Psoas muscle (tissue), 8 donors: ENCODE data around the gene CADM1. TPM values are rescaled to one million over a fixed set of nuclear protein-coding genes. Genes with fewer than 3 reads are reported as not detected.

Source experiments
- ATAC-seq, 4 donors: fragments of 200-7000 bp; cut with Tn5 transposase; one replicate each; pipeline ENCODE4 v1.9.1; 2020; ENCODE audit warnings: moderate library complexity in 3 of 4, mild to moderate bottlenecking in 2 of 4
- DNase-seq, 2 donors: peaks; one replicate each; pipeline ENCODE4 v3.0.0-alpha.2; 2020
- H3K27ac ChIP-seq: fragments of 200-600 bp; one replicate; pipeline ENCODE4 v1.8.0; 2022
- H3K27me3 ChIP-seq, 3 donors: fragments of 200-600 bp in 1 of 3; one replicate each; pipeline versions ENCODE4 v1.6.1 to v1.8.0; 2013 to 2022; ENCODE audit warnings: low read length in 2 of 3, mild to moderate bottlenecking in 2 of 3, moderate library complexity in 1 of 3; ENCODE audit not compliant: insufficient read depth in 3 of 3
- H3K36me3 ChIP-seq, 2 donors: fragments of 200-600 bp in 1 of 2; one replicate each; pipeline versions ENCODE4 v1.6.1 to v1.8.0; 2013 to 2022; ENCODE audit warnings: low read depth in 1 of 2, mild to moderate bottlenecking in 1 of 2, moderate library complexity in 1 of 2; ENCODE audit not compliant: insufficient read depth in 1 of 2
- H3K4me1 ChIP-seq: fragments of 200-600 bp; one replicate; pipeline ENCODE4 v1.8.0; 2022
- H3K4me3 ChIP-seq: fragments of 200-600 bp; one replicate; pipeline ENCODE4 v1.8.0; 2022; ENCODE audit warnings: mild to moderate bottlenecking
- H3K9me3 ChIP-seq: fragments of 200-600 bp; one replicate; pipeline ENCODE4 v1.8.0; 2022
- WGBS, 3 donors: extraction: QIAGEN DNeasy Blood & Tissue Kit; methylation state at CpG; one replicate each; pipeline versions ENCODE4 v1.1.6 to v1.1.7; 2013; 5-methylcytosine and 5-hydroxymethylcytosine counted together
- intact Hi-C, 2 donors: fragments of 100-400 bp; cut with DNase I; formaldehyde crosslinking; loops; one replicate each; pipeline versions ENCODE4 v1.11.0 to v1.14.2; 2022
- polyA plus RNA-seq, 3 donors: library from polyadenylated mRNA; stranded (reverse); fragments of 200-250 nt; gene quantifications; one replicate each; pipeline ENCODE4 v1.2.3, GENCODE V29; 2013
- total RNA-seq, 4 donors: library from RNA; stranded (reverse); fragmentation: NEBNext Ultra II Directional in 2 of 4; extraction: Animal tissue kit (Norgen Biotek cat#: 25700) in 2 of 4; gene quantifications; one replicate each; pipeline versions ENCODE4 v1.2.1 to v1.2.4, GENCODE V29; 2021 to 2023
- TF ChIP-seq, protein P1 (sequence below): fragments of 200-600 bp; IDR thresholded peaks from one replicate; pipeline ENCODE4 v1.8.0; 2022; ENCODE audit warnings: antibody characterized with exemption
- donor health status: healthy with polysubstance abuse.
- donor health status: DM: no; HTN: no; CAD: no; lungs with moderate emphysema.
- donor health status: Bipolar disorder and iron deficiency.
- donor health status: healthy.
- donor health status: DM: yes; HTN: yes; CAD: no.
- donor health status: DM: no; HTN: no; CAD: no.
- donor health status: DM: no; HTN: no; CAD: no.
- donor health status: DM: yes; HTN: yes; CAD: no.

The CADM1 gene
- total and polyA plus RNA-seq, 7 donors = 3.1 to 12.4 (median 9.5) TPM

DNA sequence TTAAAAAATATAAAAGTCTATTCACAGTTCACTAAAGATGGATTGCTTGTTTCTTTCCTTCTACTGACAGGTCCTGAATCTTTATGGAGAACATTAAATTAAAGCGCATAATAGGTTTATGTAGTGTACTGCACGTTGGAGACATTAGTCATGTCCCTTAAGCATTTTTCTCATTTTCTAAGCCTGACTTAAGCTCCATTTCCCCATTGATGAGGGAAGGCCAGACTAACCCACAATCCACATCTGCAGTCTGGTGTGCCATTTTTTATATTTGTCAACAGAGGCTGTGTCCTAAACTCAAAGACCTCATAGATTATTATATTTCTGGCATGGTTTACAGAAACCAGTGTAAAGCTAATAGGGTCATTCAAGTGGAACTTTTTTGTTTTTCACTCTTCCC lies 39.9 kb downstream of the CADM1 start:
- no peaks in the 10 kb centered on the region for H3K9me3 ChIP-seq
- H3K36me3 ChIP-seq = no peaks in the 10 kb centered on the region
- 77 to 81% (median 77%) methylated on average over 2 of the region's 2 CpGs for WGBS, 3 donors
- H3K27ac ChIP-seq = no peak overlapping the region
- H3K27me3 ChIP-seq = no peaks in the 10 kb centered on the region
- no peak for DNase-seq
- no peaks in the 10 kb centered on the region for H3K4me1 ChIP-seq
- H3K4me3 ChIP-seq = no peak overlapping the region
- TF ChIP-seq, protein P1, sequence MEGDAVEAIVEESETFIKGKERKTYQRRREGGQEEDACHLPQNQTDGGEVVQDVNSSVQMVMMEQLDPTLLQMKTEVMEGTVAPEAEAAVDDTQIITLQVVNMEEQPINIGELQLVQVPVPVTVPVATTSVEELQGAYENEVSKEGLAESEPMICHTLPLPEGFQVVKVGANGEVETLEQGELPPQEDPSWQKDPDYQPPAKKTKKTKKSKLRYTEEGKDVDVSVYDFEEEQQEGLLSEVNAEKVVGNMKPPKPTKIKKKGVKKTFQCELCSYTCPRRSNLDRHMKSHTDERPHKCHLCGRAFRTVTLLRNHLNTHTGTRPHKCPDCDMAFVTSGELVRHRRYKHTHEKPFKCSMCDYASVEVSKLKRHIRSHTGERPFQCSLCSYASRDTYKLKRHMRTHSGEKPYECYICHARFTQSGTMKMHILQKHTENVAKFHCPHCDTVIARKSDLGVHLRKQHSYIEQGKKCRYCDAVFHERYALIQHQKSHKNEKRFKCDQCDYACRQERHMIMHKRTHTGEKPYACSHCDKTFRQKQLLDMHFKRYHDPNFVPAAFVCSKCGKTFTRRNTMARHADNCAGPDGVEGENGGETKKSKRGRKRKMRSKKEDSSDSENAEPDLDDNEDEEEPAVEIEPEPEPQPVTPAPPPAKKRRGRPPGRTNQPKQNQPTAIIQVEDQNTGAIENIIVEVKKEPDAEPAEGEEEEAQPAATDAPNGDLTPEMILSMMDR = no peak
- ATAC-seq = no peak
- intact Hi-C loops = no loop called here

DNA sequence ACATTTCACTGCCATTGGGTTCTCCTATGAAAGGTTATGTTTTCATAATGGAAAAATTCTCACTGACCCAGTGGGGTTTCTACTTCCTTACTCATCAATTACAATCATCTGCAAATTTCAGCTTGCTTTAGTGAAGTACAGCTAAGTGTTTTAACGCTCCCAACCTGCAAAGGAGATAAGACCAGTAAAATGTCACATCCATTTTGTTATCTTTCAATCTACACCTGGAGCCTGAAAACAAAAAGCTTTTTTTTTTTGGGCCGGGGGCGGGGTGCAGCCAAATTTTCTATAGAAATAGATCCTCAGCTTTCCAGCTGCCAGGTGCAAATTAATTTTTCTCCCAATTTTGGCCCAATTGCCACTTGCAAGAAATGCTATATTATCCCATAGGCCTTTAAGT lies 40.6 kb downstream of the CADM1 start:
- intact Hi-C loops = no loop called here
- DNase-seq = no peak
- Histone ChIP-seq H3K27me3 (no peaks in the 10 kb centered on the region), H3K4me3 (no peak overlapping the region), H3K4me1 (no peaks in the 10 kb centered on the region), H3K27ac (no peak overlapping the region), H3K36me3 (no peaks in the 10 kb centered on the region), H3K9me3 (no peaks in the 10 kb centered on the region)
- no peak for ATAC-seq
- 88 to 91% (median 89%) methylated on average over 3 of the region's 3 CpGs for WGBS, 3 donors
- TF ChIP-seq, protein P1 = no peak

DNA sequence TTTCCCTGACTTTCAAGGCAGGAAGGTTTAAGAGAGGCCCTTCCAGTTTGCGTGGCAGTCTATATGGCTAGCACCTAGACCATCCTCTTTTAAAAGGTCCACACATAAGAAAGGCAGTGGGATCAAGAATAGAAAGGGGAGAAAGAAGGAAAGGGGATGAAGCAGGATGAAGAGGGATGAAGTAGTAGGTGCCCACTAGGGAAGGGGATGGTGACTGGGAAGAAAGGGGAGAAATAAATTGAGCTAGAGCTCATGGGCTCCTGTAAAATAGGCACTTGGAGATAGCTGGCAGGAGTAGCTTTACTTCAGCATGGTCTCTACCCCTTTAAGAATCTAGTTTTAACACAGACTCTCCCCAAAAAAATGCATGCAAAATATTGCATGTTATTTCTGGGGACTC lies 41.5 kb downstream of the CADM1 start:
- H3K27me3 ChIP-seq = no peaks in the 10 kb centered on the region
- H3K9me3 ChIP-seq = no peaks in the 10 kb centered on the region
- DNase-seq (no peak), ATAC-seq (no peak)
- H3K27ac ChIP-seq = no peak overlapping the region
- TF ChIP-seq, protein P1 = no peak
- no peaks in the 10 kb centered on the region for H3K4me1 ChIP-seq
- WGBS, 3 donors = 94 to 100% (median 94%) methylated on average over 1 of the region's 1 CpG
- H3K4me3 ChIP-seq = no peak overlapping the region
- intact Hi-C loops = no loop called here
- H3K36me3 ChIP-seq = no peaks in the 10 kb centered on the region

DNA sequence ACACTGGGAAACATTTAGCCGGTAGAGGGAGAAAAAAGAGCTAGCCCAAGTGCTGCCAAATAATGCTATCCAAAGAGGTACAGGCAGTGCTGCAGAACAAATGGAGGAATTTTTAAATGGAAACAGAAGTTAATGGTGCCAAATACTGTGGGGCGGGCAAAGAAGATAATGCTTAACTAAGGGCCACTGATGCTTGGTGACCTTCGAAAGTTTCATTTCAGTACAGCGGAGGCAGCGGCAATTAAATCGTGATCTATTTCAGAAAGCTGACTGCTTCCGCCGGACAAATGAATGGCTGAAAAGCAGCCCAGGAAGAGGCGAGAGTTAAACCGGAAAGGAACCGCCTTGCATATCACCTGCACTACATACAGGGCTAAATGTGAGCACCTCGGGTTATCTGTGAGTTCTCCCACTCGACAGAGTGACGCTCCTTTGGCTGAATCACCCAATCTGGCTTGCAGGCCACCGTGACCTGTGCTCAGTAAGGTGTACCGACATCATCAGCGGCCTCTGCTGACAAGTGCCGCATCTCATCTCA lies 42.1 kb downstream of the CADM1 start:
- 74 to 85% (median 84%) methylated on average over 18 of the region's 18 CpGs for WGBS, 3 donors
- Histone ChIP-seq H3K9me3 (no peaks in the 10 kb centered on the region), H3K36me3 (no peaks in the 10 kb centered on the region), H3K4me3 (no peak overlapping the region), H3K4me1 (no peaks in the 10 kb centered on the region), H3K27me3 (peaks cover 0 to 2% (median 0%) of the 10 kb centered on the region in 3 donors), H3K27ac (no peak overlapping the region)
- DNase-seq (no peak), ATAC-seq (peak in 1 of 4 donors; percentile 37)
- intact Hi-C loops = no loop called here
- TF ChIP-seq, protein P1 = no peak

DNA sequence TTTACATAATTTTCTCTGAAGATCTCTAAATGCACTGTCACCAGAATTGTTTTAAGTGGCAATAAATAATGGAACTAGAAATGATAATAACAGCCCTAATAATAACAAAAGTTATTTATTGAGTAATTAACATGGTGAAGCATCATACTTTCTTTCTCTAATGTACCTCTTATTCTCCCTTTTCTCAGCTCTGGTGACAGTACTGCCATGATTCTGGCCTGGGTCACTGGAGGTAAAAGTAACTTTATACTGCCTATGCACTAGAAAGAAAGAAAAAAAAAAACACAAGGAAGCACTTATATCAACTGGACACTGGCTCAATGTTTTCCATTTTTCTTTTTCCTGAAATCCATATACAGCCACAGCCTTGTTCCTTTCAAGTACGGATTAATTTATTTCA lies 43.7 kb downstream of the CADM1 start:
- TF ChIP-seq, protein P1 = no peak
- DNase-seq (no peak), ATAC-seq (no peak)
- no peaks in the 10 kb centered on the region for H3K4me1 ChIP-seq
- H3K9me3 ChIP-seq = no peaks in the 10 kb centered on the region
- intact Hi-C loops = no loop called here
- no peak overlapping the region for H3K4me3 ChIP-seq
- WGBS, 3 donors = 90 to 98% (median 91%) methylated on average over 1 of the region's 1 CpG
- H3K27me3 ChIP-seq = peaks cover 0 to 3% (median 0%) of the 10 kb centered on the region in 3 donors
- H3K36me3 ChIP-seq = no peaks in the 10 kb centered on the region
- no peak overlapping the region for H3K27ac ChIP-seq
